HCT116 (cell line): ENCODE data around the gene RNF10.

ENCODE experiments used
- ATF3 ChIP-seq: IDR thresholded peaks from 2 replicates; pipeline ENCODE4 v1.6.1; 2012
- EGR1 ChIP-seq: IDR thresholded peaks from 2 replicates; pipeline ENCODE4 v1.6.1; 2012; ENCODE audit warnings: low read depth
- EZH2 ChIP-seq: fragments of 200-600 bp; sonication (generic); IDR thresholded peaks from 2 replicates; pipeline ENCODE4 v1.6.1; 2017; ENCODE audit warnings: antibody characterized with exemption, mixed run types
- EZH2phosphoT487 ChIP-seq: fragments of 200-600 bp; IDR thresholded peaks from 2 replicates; pipeline ENCODE4 v1.6.1; 2018; ENCODE audit warnings: antibody characterized with exemption, borderline replicate concordance
- POLR2A ChIP-seq: IDR thresholded peaks from 2 replicates; pipeline ENCODE4 v1.7.0; 2011; ENCODE audit warnings: borderline replicate concordance; ENCODE audit not compliant: insufficient read depth, insufficient read length; ENCODE audit errors: extremely low read depth
- SIN3A ChIP-seq: IDR thresholded peaks from 2 replicates; pipeline ENCODE4 v1.6.1; 2012; ENCODE audit warnings: low read depth
- TCF7L2 ChIP-seq: IDR thresholded peaks from 2 replicates; pipeline ENCODE4 v1.7.0; 2011; ENCODE audit warnings: borderline replicate concordance, inconsistent platforms; ENCODE audit not compliant: insufficient read depth, insufficient read length; ENCODE audit errors: extremely low read depth
- ZFX ChIP-seq: fragments of 450-650 bp; IDR thresholded peaks from 2 replicates; pipeline ENCODE4 v1.6.1; 2017
- TF ChIP-seq, protein P1 (sequence below): IDR thresholded peaks from 2 replicates; pipeline ENCODE4 v1.6.1; 2012; ENCODE audit warnings: low read depth
- TF ChIP-seq, protein P2 (sequence below), 3 experiments: fragments of 200-600 bp in 1 of 3; sonication (generic) in 1 of 3; IDR thresholded peaks in 2 of 3; conservative IDR thresholded peaks in 1 of 3; 2 replicates each; pipeline ENCODE4 v1.5.1; 2012 to 2017; ENCODE audit warnings: low read depth in 2 of 3, low read length in 2 of 3, antibody characterized with exemption in 1 of 3, borderline replicate concordance in 1 of 3, control low read depth in 1 of 3, mild to moderate bottlenecking in 1 of 3, mixed read lengths in 1 of 3, mixed run types in 1 of 3, moderate library complexity in 1 of 3; ENCODE audit not compliant: insufficient read depth in 1 of 3
- TF ChIP-seq, protein P3 (sequence below): IDR thresholded peaks from 2 replicates; pipeline ENCODE4 v1.6.1; 2012

- TF ChIP-seq, protein P1, sequence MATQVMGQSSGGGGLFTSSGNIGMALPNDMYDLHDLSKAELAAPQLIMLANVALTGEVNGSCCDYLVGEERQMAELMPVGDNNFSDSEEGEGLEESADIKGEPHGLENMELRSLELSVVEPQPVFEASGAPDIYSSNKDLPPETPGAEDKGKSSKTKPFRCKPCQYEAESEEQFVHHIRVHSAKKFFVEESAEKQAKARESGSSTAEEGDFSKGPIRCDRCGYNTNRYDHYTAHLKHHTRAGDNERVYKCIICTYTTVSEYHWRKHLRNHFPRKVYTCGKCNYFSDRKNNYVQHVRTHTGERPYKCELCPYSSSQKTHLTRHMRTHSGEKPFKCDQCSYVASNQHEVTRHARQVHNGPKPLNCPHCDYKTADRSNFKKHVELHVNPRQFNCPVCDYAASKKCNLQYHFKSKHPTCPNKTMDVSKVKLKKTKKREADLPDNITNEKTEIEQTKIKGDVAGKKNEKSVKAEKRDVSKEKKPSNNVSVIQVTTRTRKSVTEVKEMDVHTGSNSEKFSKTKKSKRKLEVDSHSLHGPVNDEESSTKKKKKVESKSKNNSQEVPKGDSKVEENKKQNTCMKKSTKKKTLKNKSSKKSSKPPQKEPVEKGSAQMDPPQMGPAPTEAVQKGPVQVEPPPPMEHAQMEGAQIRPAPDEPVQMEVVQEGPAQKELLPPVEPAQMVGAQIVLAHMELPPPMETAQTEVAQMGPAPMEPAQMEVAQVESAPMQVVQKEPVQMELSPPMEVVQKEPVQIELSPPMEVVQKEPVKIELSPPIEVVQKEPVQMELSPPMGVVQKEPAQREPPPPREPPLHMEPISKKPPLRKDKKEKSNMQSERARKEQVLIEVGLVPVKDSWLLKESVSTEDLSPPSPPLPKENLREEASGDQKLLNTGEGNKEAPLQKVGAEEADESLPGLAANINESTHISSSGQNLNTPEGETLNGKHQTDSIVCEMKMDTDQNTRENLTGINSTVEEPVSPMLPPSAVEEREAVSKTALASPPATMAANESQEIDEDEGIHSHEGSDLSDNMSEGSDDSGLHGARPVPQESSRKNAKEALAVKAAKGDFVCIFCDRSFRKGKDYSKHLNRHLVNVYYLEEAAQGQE = no peak
- TF ChIP-seq TCF7L2 (no peak), POLR2A (no peak), SIN3A (no peak), EGR1 (no peak), EZH2phosphoT487 (no peak), ATF3 (no peak), EZH2 (no peak), ZFX (no peak)
- TF ChIP-seq, protein P2, sequence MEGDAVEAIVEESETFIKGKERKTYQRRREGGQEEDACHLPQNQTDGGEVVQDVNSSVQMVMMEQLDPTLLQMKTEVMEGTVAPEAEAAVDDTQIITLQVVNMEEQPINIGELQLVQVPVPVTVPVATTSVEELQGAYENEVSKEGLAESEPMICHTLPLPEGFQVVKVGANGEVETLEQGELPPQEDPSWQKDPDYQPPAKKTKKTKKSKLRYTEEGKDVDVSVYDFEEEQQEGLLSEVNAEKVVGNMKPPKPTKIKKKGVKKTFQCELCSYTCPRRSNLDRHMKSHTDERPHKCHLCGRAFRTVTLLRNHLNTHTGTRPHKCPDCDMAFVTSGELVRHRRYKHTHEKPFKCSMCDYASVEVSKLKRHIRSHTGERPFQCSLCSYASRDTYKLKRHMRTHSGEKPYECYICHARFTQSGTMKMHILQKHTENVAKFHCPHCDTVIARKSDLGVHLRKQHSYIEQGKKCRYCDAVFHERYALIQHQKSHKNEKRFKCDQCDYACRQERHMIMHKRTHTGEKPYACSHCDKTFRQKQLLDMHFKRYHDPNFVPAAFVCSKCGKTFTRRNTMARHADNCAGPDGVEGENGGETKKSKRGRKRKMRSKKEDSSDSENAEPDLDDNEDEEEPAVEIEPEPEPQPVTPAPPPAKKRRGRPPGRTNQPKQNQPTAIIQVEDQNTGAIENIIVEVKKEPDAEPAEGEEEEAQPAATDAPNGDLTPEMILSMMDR (IDR thresholded peaks at IDR 0.05 in 2 of 3, conservative IDR thresholded peaks at IDR 0.05 in 1 of 3; ENCODE audit: borderline replicate concordance in 1 of 3, insufficient read depth in 1 of 3, low read depth in 2 of 3, low read length in 2 of 3) = no peak
- TF ChIP-seq, protein P3, sequence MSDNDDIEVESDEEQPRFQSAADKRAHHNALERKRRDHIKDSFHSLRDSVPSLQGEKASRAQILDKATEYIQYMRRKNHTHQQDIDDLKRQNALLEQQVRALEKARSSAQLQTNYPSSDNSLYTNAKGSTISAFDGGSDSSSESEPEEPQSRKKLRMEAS = no peak
These were observed 40.0 kb downstream of the RNF10 start for GRCh38 chr12:120574106-120574505.
